C1 segment of cervical spinal cord (tissue), 14 donors: Measurements from ENCODE around the gene BLVRB.
"Not testable (repeated sequence)": the region's sequence is repeated elsewhere in the genome, so short reads cannot be mapped to it uniquely, and the experiment has no call there.

Experiments
- DNase-seq, 14 donors: peaks; one replicate each; lab custom pipeline; 2025; lab: John Stamatoyannopoulos, UW

The BLVRB gene

GRCh38 chr19:40489882-40490230, 24.3 kb upstream of the BLVRB start:
- DNase-seq = no peak

- DNase-seq = no peak
These were observed 20.5 kb upstream of the BLVRB start for GRCh38 chr19:40486017-40486416.

- DNase-seq = not testable (repeated sequence)
These were observed 10.5 kb upstream of the BLVRB start for GRCh38 chr19:40475878-40476644.

GRCh38 chr19:40474737-40475136, 9.2 kb upstream of the BLVRB start:
- no peak for DNase-seq

- DNase-seq = no peak
These were observed 7.0 kb upstream of the BLVRB start for GRCh38 chr19:40472516-40472915.

GRCh38 chr19:40471111-40471510, 5.6 kb upstream of the BLVRB start:
- DNase-seq = no peak

- no peak for DNase-seq
These were observed 3.5 kb upstream of the BLVRB start for GRCh38 chr19:40469011-40469410.

GRCh38 chr19:40466985-40467734, 1.6 kb upstream of the BLVRB start, which contains the start of gene SPTBN4:
Gene SPTBN4, plus strand, starts transcription at chr19:40467001. Its CDS starts 5,621 bp downstream, at chr19:40472622.
- peak in 3 of 14 donors; percentile 5 to 38 (median 20) for DNase-seq

- DNase-seq = peak in 8 of 14 donors; percentile 30 to 59 (median 46)
These were observed 857 bp upstream of the BLVRB start for GRCh38 chr19:40466219-40466984.

- DNase-seq = peak in 3 of 14 donors; percentile 34 to 60 (median 51)
These were observed 454 bp downstream of the BLVRB start for GRCh38 chr19:40465025-40465556.

- DNase-seq = peak in 12 of 14 donors; percentile 9 to 62 (median 36)
These were observed 1.2 kb downstream of the BLVRB start for GRCh38 chr19:40464059-40465024.

GRCh38 chr19:40463587-40464037, 1.9 kb downstream of the BLVRB start:
- DNase-seq = not testable (repeated sequence)

- DNase-seq = peak in 6 of 14 donors; percentile 6 to 23 (median 16)
These were observed 3.8 kb downstream of the BLVRB start for GRCh38 chr19:40461669-40462221.

- no peak for DNase-seq
These were observed 5.4 kb downstream of the BLVRB start for GRCh38 chr19:40460185-40460584.

GRCh38 chr19:40458597-40458974, 7.0 kb downstream of the BLVRB start:
- no peak for DNase-seq

- DNase-seq = no peak
These were observed 7.5 kb downstream of the BLVRB start for GRCh38 chr19:40457953-40458596.

- DNase-seq = no peak
These were observed 8.5 kb downstream of the BLVRB start for GRCh38 chr19:40457048-40457447.

- DNase-seq = not testable (repeated sequence)
These were observed 11.6 kb downstream of the BLVRB start for GRCh38 chr19:40453943-40454342.

- DNase-seq = no peak
These were observed 12.3 kb downstream of the BLVRB start for GRCh38 chr19:40453151-40453735.
